Kidney (tissue), 14 donors: ENCODE results near the gene ETFBKMT. TPM values are rescaled to one million over a fixed set of nuclear protein-coding genes. Genes with fewer than 3 reads are reported as not detected.

Experiments
- DNase-seq, 5 donors: peaks; one replicate each; pipeline ENCODE4 v3.0.0-alpha.2; 2013 to 2020
- FAIRE-seq: peaks from 2 replicates; lab custom pipeline; 2012; peaks lifted over from hg19 to GRCh38; lab: Jason Lieb, UNC
- H3K27ac ChIP-seq, 2 donors: one replicate each; pipeline ENCODE4 v1.7.0; 2013; ENCODE audit warnings: low read depth in 2 of 2, low read length in 2 of 2, inconsistent platforms in 1 of 2
- H3K27me3 ChIP-seq: one replicate; pipeline ENCODE4 v1.7.1; 2013; ENCODE audit warnings: low read length, inconsistent platforms; ENCODE audit not compliant: control insufficient read depth, insufficient read depth
- H3K36me3 ChIP-seq, 3 donors: one replicate each; pipeline versions ENCODE4 v1.7.0 to v1.7.1; 2013; ENCODE audit warnings: low read length in 3 of 3, control low read depth in 1 of 3, inconsistent platforms in 1 of 3; ENCODE audit not compliant: insufficient read depth in 3 of 3, control insufficient read depth in 2 of 3
- H3K4me1 ChIP-seq, 3 donors: one replicate each; pipeline versions ENCODE4 v1.7.0 to v1.7.1; 2013; ENCODE audit warnings: low read length in 3 of 3, inconsistent platforms in 1 of 3, low read depth in 1 of 3; ENCODE audit not compliant: control insufficient read depth in 2 of 3, insufficient read depth in 2 of 3
- H3K4me3 ChIP-seq, 3 donors: one replicate each; pipeline versions ENCODE4 v1.7.0 to v1.8.1; 2013; ENCODE audit warnings: low read length in 3 of 3, control low read depth in 1 of 3, inconsistent platforms in 1 of 3
- H3K9ac ChIP-seq, 3 donors: one replicate each; pipeline versions ENCODE4 v1.7.0 to v1.7.1; 2013; ENCODE audit warnings: low read length in 3 of 3, control low read depth in 1 of 3, inconsistent platforms in 1 of 3
- H3K9me3 ChIP-seq, 3 donors: one replicate each; pipeline versions ENCODE4 v1.7.0 to v1.7.1; 2013; ENCODE audit warnings: low read length in 3 of 3, control low read depth in 1 of 3, inconsistent platforms in 1 of 3; ENCODE audit not compliant: control insufficient read depth in 2 of 3, insufficient read depth in 1 of 3
- intact Hi-C: fragments of 100-400 bp; cut with DNase I; formaldehyde crosslinking; loops from one replicate; pipeline ENCODE4 v1.11.1; 2022
- polyA plus RNA-seq: library from polyadenylated mRNA; stranded (reverse); fragments of 350-450 nt; fragmentation: Illumina TruSeq; extraction: RNeasy Lipid Tissue Mini Kit (QIAGEN cat#74804); gene quantifications from one replicate; pipeline ENCODE4 v1.2.3, GENCODE V29; 2014; ENCODE audit warnings: low read depth, low replicate concordance; ENCODE audit not compliant: insufficient read depth
- total RNA-seq: library from RNA; stranded (reverse); fragmentation: NEBNext Ultra II Directional; extraction: Animal tissue kit (Norgen Biotek cat#: 25700); gene quantifications from one replicate; pipeline ENCODE4 v1.2.1, GENCODE V29; 2021
- TF ChIP-seq, protein P1 (sequence below): IDR thresholded peaks from 3 replicates; pipeline ENCODE4 v1.5.1; 2012; ENCODE audit warnings: mild to moderate bottlenecking, moderate library complexity, borderline replicate concordance; ENCODE audit not compliant: insufficient read depth; ENCODE audit errors: extremely low read depth
- donor health status: control.
- donor health status: control.
- donor health status: control.
- donor health status: control.
- donor health status: control.
- donor health status: DM: yes; HTN: yes; CAD: no.
- donor health status: Normal renal cell carcinoma (clear cell type).

Gene ETFBKMT
- total and polyA plus RNA-seq, 2 donors from 2014 or later = 6.0 to 8.2 TPM

DNA sequence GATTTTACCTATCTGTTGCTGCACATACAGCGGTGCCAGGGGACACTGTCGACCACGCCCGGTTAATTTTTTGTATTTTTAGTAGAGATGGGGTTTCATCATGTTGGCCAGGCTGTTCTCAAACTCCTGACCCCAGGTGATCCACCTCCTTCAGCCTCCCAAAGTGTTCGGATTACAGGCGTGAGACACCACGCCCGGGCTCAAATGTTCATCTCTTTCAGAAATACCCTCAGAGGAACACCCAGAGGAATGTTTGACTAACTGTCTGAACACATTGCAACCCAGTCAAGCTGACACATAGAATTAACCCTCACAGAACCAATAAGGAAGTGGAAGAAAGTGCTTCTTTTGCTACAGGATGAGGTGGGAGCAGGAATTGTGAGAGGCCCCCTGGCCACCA lies 15.0 kb upstream of the ETFBKMT start:
- Histone ChIP-seq H3K4me1 (peaks cover 0 to 2% (median 0%) of the 10 kb centered on the region in 3 donors), H3K9me3 (no peaks in the 10 kb centered on the region), H3K9ac (no peak overlapping the region), H3K27ac (no peak overlapping the region), H3K36me3 (no peaks in the 10 kb centered on the region), H3K27me3 (no peaks in the 10 kb centered on the region), H3K4me3 (no peak overlapping the region)
- FAIRE-seq (no peak), DNase-seq (peak in 1 of 5 donors; percentile 29)
- TF ChIP-seq, protein P1, sequence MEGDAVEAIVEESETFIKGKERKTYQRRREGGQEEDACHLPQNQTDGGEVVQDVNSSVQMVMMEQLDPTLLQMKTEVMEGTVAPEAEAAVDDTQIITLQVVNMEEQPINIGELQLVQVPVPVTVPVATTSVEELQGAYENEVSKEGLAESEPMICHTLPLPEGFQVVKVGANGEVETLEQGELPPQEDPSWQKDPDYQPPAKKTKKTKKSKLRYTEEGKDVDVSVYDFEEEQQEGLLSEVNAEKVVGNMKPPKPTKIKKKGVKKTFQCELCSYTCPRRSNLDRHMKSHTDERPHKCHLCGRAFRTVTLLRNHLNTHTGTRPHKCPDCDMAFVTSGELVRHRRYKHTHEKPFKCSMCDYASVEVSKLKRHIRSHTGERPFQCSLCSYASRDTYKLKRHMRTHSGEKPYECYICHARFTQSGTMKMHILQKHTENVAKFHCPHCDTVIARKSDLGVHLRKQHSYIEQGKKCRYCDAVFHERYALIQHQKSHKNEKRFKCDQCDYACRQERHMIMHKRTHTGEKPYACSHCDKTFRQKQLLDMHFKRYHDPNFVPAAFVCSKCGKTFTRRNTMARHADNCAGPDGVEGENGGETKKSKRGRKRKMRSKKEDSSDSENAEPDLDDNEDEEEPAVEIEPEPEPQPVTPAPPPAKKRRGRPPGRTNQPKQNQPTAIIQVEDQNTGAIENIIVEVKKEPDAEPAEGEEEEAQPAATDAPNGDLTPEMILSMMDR = no peak
- intact Hi-C loops = no loop called here

DNA sequence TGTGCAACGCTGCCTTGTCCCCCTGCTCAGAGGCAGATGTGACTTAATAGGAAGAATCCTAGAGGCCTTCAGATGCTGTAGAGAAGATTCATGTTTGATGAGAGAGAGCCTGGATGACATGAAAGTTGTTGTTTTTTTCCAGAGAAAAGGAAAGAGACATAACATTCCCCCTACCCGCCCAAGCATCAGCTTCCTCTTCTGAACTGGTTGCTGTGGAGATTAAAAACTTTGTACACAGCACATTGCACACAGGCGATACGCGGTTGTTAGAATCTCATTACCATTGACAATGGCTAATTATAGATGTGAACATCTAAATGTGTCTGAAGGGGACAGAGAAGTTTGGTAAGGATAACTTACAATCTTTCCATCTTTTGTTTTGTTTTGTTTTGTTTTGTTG lies 13.6 kb upstream of the ETFBKMT start:
- intact Hi-C loops = no loop called here
- peaks cover 0 to 2% (median 0%) of the 10 kb centered on the region in 3 donors for H3K4me1 ChIP-seq
- H3K27ac ChIP-seq = no peak overlapping the region
- no peak for FAIRE-seq
- H3K4me3 ChIP-seq = no peak overlapping the region
- TF ChIP-seq, protein P1 = no peak
- no peaks in the 10 kb centered on the region for H3K27me3 ChIP-seq
- H3K36me3 ChIP-seq = no peaks in the 10 kb centered on the region
- peak in 3 of 5 donors; percentile 35 to 75 (median 71) for DNase-seq
- no peak overlapping the region for H3K9ac ChIP-seq
- no peaks in the 10 kb centered on the region for H3K9me3 ChIP-seq

DNA sequence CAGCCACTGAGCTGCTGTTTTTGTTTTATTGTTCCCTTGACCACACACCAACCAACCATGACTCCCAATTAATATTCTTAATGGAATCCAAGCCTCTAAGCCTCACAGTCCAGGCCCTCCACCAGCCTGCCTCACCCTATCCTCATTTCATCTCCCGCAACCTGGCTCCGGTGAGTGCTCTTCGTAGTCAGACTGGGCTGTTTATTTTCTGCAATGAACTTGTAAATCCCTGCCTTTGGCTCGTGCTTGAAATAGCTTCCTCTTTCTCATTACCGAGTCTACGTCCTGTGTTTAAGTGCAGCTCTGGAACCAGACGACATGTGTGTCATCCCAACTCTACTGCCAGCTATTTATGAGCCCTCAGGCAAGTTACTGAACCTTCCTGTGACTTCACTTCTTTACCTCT lies 12.4 kb upstream of the ETFBKMT start:
- FAIRE-seq (no peak), DNase-seq (peak in 4 of 5 donors; percentile 56 to 83 (median 70))
- TF ChIP-seq, protein P1 = no peak
- Histone ChIP-seq H3K4me1 (peaks cover 0 to 2% (median 0%) of the 10 kb centered on the region in 3 donors), H3K9ac (no peak overlapping the region), H3K27ac (no peak overlapping the region), H3K36me3 (no peaks in the 10 kb centered on the region), H3K4me3 (no peak overlapping the region), H3K27me3 (no peaks in the 10 kb centered on the region), H3K9me3 (no peaks in the 10 kb centered on the region)
- intact Hi-C loops = no loop called here

DNA sequence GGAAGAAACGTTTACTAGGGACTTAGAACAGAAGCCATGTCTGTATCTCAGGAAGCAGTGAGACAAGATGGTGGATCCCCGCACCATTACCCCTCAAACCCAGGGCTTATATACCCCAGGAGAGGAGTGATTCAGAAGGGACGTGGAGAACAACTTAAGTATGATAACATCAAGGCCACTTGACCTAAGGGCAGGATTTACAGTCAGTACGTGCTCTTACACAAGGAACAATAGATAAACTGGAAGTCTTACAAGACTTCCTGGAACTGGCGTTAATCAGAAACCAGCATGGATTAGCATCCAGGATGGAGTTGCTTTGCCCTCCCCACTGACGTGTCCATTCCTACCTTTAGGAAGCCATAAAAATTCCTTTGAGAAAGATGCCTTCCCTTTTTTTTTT lies 8.6 kb upstream of the ETFBKMT start:
- H3K9me3 ChIP-seq = no peaks in the 10 kb centered on the region
- H3K9ac ChIP-seq = no peak overlapping the region
- peak overlapping the region in 1 of 2 donors; percentile 48 for H3K27ac ChIP-seq
- peak overlapping the region in 1 of 3 donors; percentile 42 for H3K4me3 ChIP-seq
- intact Hi-C loops = no loop called here
- TF ChIP-seq, protein P1 = no peak
- peaks cover 0 to 2% (median 0%) of the 10 kb centered on the region in 3 donors for H3K4me1 ChIP-seq
- H3K27me3 ChIP-seq = no peaks in the 10 kb centered on the region
- H3K36me3 ChIP-seq = no peaks in the 10 kb centered on the region
- peak in 2 of 5 donors; percentile 43 to 54 for DNase-seq
- FAIRE-seq = no peak
